K562 (cell line): ENCODE measurements around the gene OR10X1. TPM values are rescaled to one million over a fixed set of nuclear protein-coding genes. Genes with fewer than 3 reads are reported as not detected.

Experiments
- ATAC-seq: fragments of 200-7000 bp; cut with Tn5 transposase; 3 replicates; pipeline ENCODE4 v1.9.1; 2020; ENCODE audit warnings: moderate library complexity
- BruUV-seq: library from RNA; stranded (reverse); fragments of 400-500 nt; replicated peaks from 2 replicates; lab custom pipeline; 2021; lab: Mats Ljungman, UMichigan
- CTCF ChIA-PET: fragments of 300-600 bp; formaldehyde crosslinking; extraction: SDS; loops from one replicate; lab custom pipeline; 2021; ENCODE audit warnings: low intra/inter-chr PET ratio; lab: Yijun Ruan, JAX
- POLR2A ChIA-PET: fragments of 300-600, 350-650 bp; sonication (Branson Sonifier 250); formaldehyde crosslinking; extraction: SDS; loops from one replicate; lab custom pipeline; 2021; ENCODE audit warnings: antibody characterized with exemption, inconsistent platforms; lab: Yijun Ruan, JAX
- DNase-seq, 4 experiments: peaks; one replicate each; pipeline versions ENCODE4 v3.0.0 to v3.0.0-alpha.2; 2011 to 2018; ENCODE audit warnings: low spot score in 3 of 4, mixed read lengths in 3 of 4; ENCODE audit errors: extremely low read depth in 1 of 4
- FAIRE-seq: peaks from 2 replicates; lab custom pipeline; 2011; peaks lifted over from hg19 to GRCh38; lab: Jason Lieb, UNC
- H2AFZ ChIP-seq: 2 replicates; pipeline ENCODE4 v1.6.0; 2011; ENCODE audit warnings: low read depth, low read length, control low read depth, inconsistent platforms
- H3K27ac ChIP-seq: fragments of 200-600 bp; 3 replicates; pipeline ENCODE4 v1.8.0; 2011; ENCODE audit warnings: low read depth, mild to moderate bottlenecking, control low read depth, inconsistent platforms, low read length, moderate library complexity, mixed read lengths; ENCODE audit errors: extremely low read depth
- H3K27me3 ChIP-seq, 2 experiments: fragments of 300-600 bp in 1 of 2; 2 replicates in 1 of 2; 3 replicates in 1 of 2; pipeline versions ENCODE4 v1.6.0 to v1.8.0; 2011; ENCODE audit warnings: inconsistent platforms in 2 of 2, low read length in 2 of 2, mild to moderate bottlenecking in 1 of 2, mixed read lengths in 1 of 2, moderate library complexity in 1 of 2; ENCODE audit not compliant: control insufficient read depth in 2 of 2, insufficient read depth in 2 of 2
- H3K36me3 ChIP-seq: fragments of 300-600 bp; 3 replicates; pipeline ENCODE4 v1.8.0; 2011; ENCODE audit warnings: mild to moderate bottlenecking, low read length, inconsistent platforms; ENCODE audit not compliant: control insufficient read depth, insufficient read depth
- H3K4me1 ChIP-seq, 2 experiments: fragments of 200-600 bp in 1 of 2; replicated peaks in 1 of 2; 2 replicates in 1 of 2; 3 replicates in 1 of 2; pipeline versions ENCODE4 v1.5.1 to v1.8.0; 2011; ENCODE audit warnings: inconsistent platforms in 2 of 2, low read length in 2 of 2, mild to moderate bottlenecking in 1 of 2, mixed read lengths in 1 of 2, moderate library complexity in 1 of 2; ENCODE audit not compliant: control insufficient read depth in 2 of 2, insufficient read depth in 2 of 2
- H3K4me2 ChIP-seq: 2 replicates; pipeline ENCODE4 v1.6.1; 2011; ENCODE audit warnings: low read length, control low read depth, inconsistent platforms, mixed read lengths; ENCODE audit not compliant: insufficient read depth
- H3K4me3 ChIP-seq: fragments of 200-600 bp; sonication (generic), shearing (Covaris generic); 2 replicates; pipeline ENCODE4 v1.5.1; 2016; ENCODE audit warnings: control low read depth, inconsistent platforms
- H3K79me2 ChIP-seq: fragments of 200-600 bp; 3 replicates; pipeline ENCODE4 v1.8.0; 2011; ENCODE audit warnings: low read length, inconsistent platforms; ENCODE audit not compliant: control insufficient read depth, insufficient read depth
- H3K9ac ChIP-seq, 2 experiments: 2 replicates each; pipeline versions ENCODE4 v1.6.0 to v1.6.1; 2011; ENCODE audit warnings: low read depth in 2 of 2, low read length in 2 of 2, control low read depth in 1 of 2, inconsistent platforms in 1 of 2, mild to moderate bottlenecking in 1 of 2, mixed read lengths in 1 of 2; ENCODE audit not compliant: insufficient read depth in 1 of 2
- H3K9me1 ChIP-seq: one replicate; pipeline ENCODE4 v1.6.0; 2011; ENCODE audit warnings: inconsistent platforms, mild to moderate bottlenecking, low read length, moderate library complexity; ENCODE audit not compliant: control insufficient read depth, insufficient read depth
- H3K9me3 ChIP-seq: replicated peaks from 2 replicates; pipeline ENCODE4 v1.5.1; 2011; ENCODE audit warnings: low read depth, low read length, inconsistent platforms; ENCODE audit not compliant: control insufficient read depth, insufficient read depth
- H4K20me1 ChIP-seq: replicated peaks from 2 replicates; pipeline ENCODE4 v1.6.1; 2011; ENCODE audit warnings: low read length, inconsistent platforms, mixed read lengths; ENCODE audit not compliant: control insufficient read depth, insufficient read depth
- DMBX1 ChIP-seq: fragments of 250-450 bp; sonication (Bioruptor Pico); IDR thresholded peaks from 2 replicates; pipeline ENCODE4 v1.8.0; 2022; ENCODE audit warnings: inconsistent platforms, mild to moderate bottlenecking, moderate library complexity, borderline replicate concordance
- HEY1 ChIP-seq: fragments of 250-450 bp; sonication (Bioruptor Pico); IDR thresholded peaks from 2 replicates; pipeline ENCODE4 v1.5.0; 2020; ENCODE audit warnings: mild to moderate bottlenecking, moderate library complexity, borderline replicate concordance
- SMC3 ChIP-seq: conservative IDR thresholded peaks from 2 replicates; pipeline ENCODE4 v1.6.1; 2011; ENCODE audit warnings: low read depth, low read length, improper control_type of control experiment; ENCODE audit not compliant: insufficient read depth
- SOX6 ChIP-seq: fragments of 450-650 bp; IDR thresholded peaks from 2 replicates; pipeline ENCODE4 v1.6.1; 2014; ENCODE audit warnings: mild to moderate bottlenecking
- SPI1 ChIP-seq: IDR thresholded peaks from 2 replicates; pipeline ENCODE4 v1.6.1; 2011; ENCODE audit warnings: low read depth, low read length, control low read depth, borderline replicate concordance
- SRSF7 ChIP-seq: fragments of 200-400 bp; formaldehyde crosslinking; optimal IDR thresholded peaks from 2 replicates; pipeline ENCODE3; 2017; ENCODE audit warnings: mild to moderate bottlenecking, low read depth, low read length
- ZKSCAN1 ChIP-seq: fragments of 150-350 bp; IDR thresholded peaks from 2 replicates; pipeline ENCODE4 v1.6.1; 2016; ENCODE audit warnings: low read depth, low read length
- ZNF232 ChIP-seq: sonication (generic); formaldehyde crosslinking; IDR thresholded peaks from 2 replicates; pipeline ENCODE4 v1.8.0; 2022; ENCODE audit warnings: mild to moderate bottlenecking, missing genetic modification reagents
- ZNF24 ChIP-seq: fragments of 450-650 bp; IDR thresholded peaks from 2 replicates; pipeline ENCODE4 v1.6.1; 2016
- WGBS: fragments of 100-300 bp; shearing (Covaris generic); methylation state at CpG from one replicate; pipeline ENCODE4 v1.1.6; 2016; ENCODE audit warnings: low coverage, mixed read lengths; ENCODE audit not compliant: insufficient coverage; ENCODE audit errors: missing lambda C conversion rate; 5-methylcytosine and 5-hydroxymethylcytosine counted together
- in situ Hi-C: fragments of 300-500 bp; cut with MboI; formaldehyde crosslinking; loops from 4 replicates; pipeline ENCODE4 v1.15.0; 2018; ENCODE audit warnings: inconsistent platforms, mixed read lengths
- intact Hi-C: fragments of 100-400 bp; cut with micrococcal nuclease; formaldehyde crosslinking; loops from 2 replicates; pipeline ENCODE4 v1.14.2; 2022
- polyA plus RNA-seq, 8 experiments: library from polyadenylated mRNA; depleted of rRNA in 4 of 8; stranded (reverse) in 5 of 8; unstranded in 3 of 8; fragments of >200 nt; fragmentation: Nextera tagmentation in 2 of 8; fragmentation: Illumina TruSeq in 1 of 8; extraction: Ambion mirVana in 2 of 8; extraction: Trizol in 1 of 8; gene quantifications; 2 replicates each; pipeline versions ENCODE4 v1.2.1 to v1.2.3, GENCODE V29; 2011 to 2014; ENCODE audit warnings: inconsistent platforms in 1 of 8, missing spikeins in 1 of 8
- total RNA-seq, 7 experiments: library from RNA; depleted of rRNA in 6 of 7; stranded (reverse); fragments of >200 nt in 6 of 7; fragmentation: Illumina TruSeq in 2 of 7; extraction: Trizol in 2 of 7; gene quantifications; 2 replicates each; pipeline versions ENCODE4 v1.2.1 to v1.2.3, GENCODE V29; 2011 to 2021; ENCODE audit warnings: low replicate concordance in 1 of 7

Gene OR10X1
- total and polyA plus RNA-seq, 9 of the 15 experiments (the other 6 are each of a cell fraction or from before 2014, with no cell fraction given) = not detected

- H3K9me3 ChIP-seq = no peaks in the 10 kb centered on the region
- H3K36me3 ChIP-seq = no peaks in the 10 kb centered on the region
- DNase-seq = no peak
- BruUV-seq = no TSS peak
- ChIA-PET CTCF (no interaction called here), POLR2A (interaction anchor here (1.1 kb wide), 1 partner anchor 10 kb away, joined by 3 read pairs; no protein-coding TSS in a partner anchor)
- TF ChIP-seq ZNF232 (no peak), ZKSCAN1 (no peak), ZNF24 (no peak), DMBX1 (CRISPR knock-in tag) (no peak), SRSF7 (no peak), SOX6 (no peak), SPI1 (no peak), SMC3 (no peak), HEY1 (CRISPR knock-in tag) (no peak)
- H3K27me3 ChIP-seq = no peaks in the 10 kb centered on the region
- no peaks in the 10 kb centered on the region for H4K20me1 ChIP-seq
- in situ Hi-C loops (no loop called here), intact Hi-C loops (no loop called here)
- ATAC-seq = no peak
- H3K79me2 ChIP-seq = no peaks in the 10 kb centered on the region
- no peak overlapping the region for H3K27ac ChIP-seq
- H3K4me3 ChIP-seq = no peak overlapping the region
- H3K4me1 ChIP-seq = no peaks in the 10 kb centered on the region
- H3K9ac ChIP-seq = no peak overlapping the region
- FAIRE-seq = no peak
- no peak overlapping the region for H3K4me2 ChIP-seq
- no peaks in the 10 kb centered on the region for H3K9me1 ChIP-seq
- H2AFZ ChIP-seq = no peak overlapping the region
- WGBS = 0% methylated on average over 4 of the region's 4 CpGs
Observed at GRCh38 chr1:158583962-158584361, 4.3 kb upstream of the OR10X1 start.
